HG03280 (cell line): Measurements from ENCODE around the gene GNB1.

Source experiments
- ATAC-seq: cut with Tn5 transposase; IDR thresholded peaks from one replicate; pipeline ENCODE4 v1.9.1; 2021; ENCODE audit warnings: mild to moderate bottlenecking, moderate library complexity; ENCODE audit not compliant: unreplicated experiment

Gene GNB1

GRCh38 chr1:1768249-1768992 is 122.5 kb downstream of the GNB1 start:
- ATAC-seq: no peak

GRCh38 chr1:1764876-1765470 is 125.9 kb downstream of the GNB1 start:
- no peak for ATAC-seq

GRCh38 chr1:1763657-1764621 is 126.9 kb downstream of the GNB1 start:
- no peak for ATAC-seq

- ATAC-seq: no peak
Measured at GRCh38 chr1:1761504-1762376, 129.1 kb downstream of the GNB1 start.

GRCh38 chr1:1760715-1761114 is 130.2 kb downstream of the GNB1 start:
- no peak for ATAC-seq

- ATAC-seq: no peak
Measured at GRCh38 chr1:1760345-1760650, 130.6 kb downstream of the GNB1 start.

GRCh38 chr1:1759456-1760344 is 131.2 kb downstream of the GNB1 start:
- ATAC-seq: no peak

- ATAC-seq: no peak
Measured at GRCh38 chr1:1758692-1759455, 132.0 kb downstream of the GNB1 start.

GRCh38 chr1:1758059-1758621 is 132.7 kb downstream of the GNB1 start:
- ATAC-seq: no peak

GRCh38 chr1:1757422-1758058 is 133.3 kb downstream of the GNB1 start:
- no peak for ATAC-seq

- ATAC-seq: no peak
Measured at GRCh38 chr1:1756661-1757421, 134.0 kb downstream of the GNB1 start.

- no peak for ATAC-seq
Measured at GRCh38 chr1:1755852-1756251, 135.0 kb downstream of the GNB1 start.

GRCh38 chr1:1755426-1755825 is 135.5 kb downstream of the GNB1 start:
- no peak for ATAC-seq

- no peak for ATAC-seq
Measured at GRCh38 chr1:1754051-1754815, 136.7 kb downstream of the GNB1 start.

- no peak for ATAC-seq
Measured at GRCh38 chr1:1753607-1754005, 137.3 kb downstream of the GNB1 start.

- ATAC-seq: no peak
Measured at GRCh38 chr1:1752636-1753606, 138.0 kb downstream of the GNB1 start.
